GM13977 (cell line): Measurements from ENCODE around the gene DMAC2L.

ENCODE experiments used
- DNase-seq: peaks from one replicate; pipeline ENCODE4 v3.0.0; 2012; ENCODE audit warnings: low spot score
- CTCF ChIP-seq: IDR thresholded peaks from 2 replicates; pipeline ENCODE4 v1.5.1; 2012; ENCODE audit warnings: mild to moderate bottlenecking, control low read depth; ENCODE audit not compliant: insufficient read depth; ENCODE audit errors: extremely low read depth, missing control alignments
- in situ Hi-C: fragments of 300-500 bp; cut with MboI; formaldehyde crosslinking; loops from one replicate; pipeline ENCODE4 v1.12.0; 2022; ENCODE audit warnings: low sequenced_read_pairs, low pct_unique_long_range_greater_than_20kb, mixed read lengths, inconsistent platforms; ENCODE audit not compliant: unreplicated experiment

The DMAC2L gene, protein sequence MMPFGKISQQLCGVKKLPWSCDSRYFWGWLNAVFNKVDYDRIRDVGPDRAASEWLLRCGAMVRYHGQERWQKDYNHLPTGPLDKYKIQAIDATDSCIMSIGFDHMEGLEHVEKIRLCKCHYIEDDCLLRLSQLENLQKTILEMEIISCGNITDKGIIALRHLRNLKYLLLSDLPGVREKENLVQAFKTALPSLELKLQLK

GRCh38 chr14:50311972-50312733 is at the start of gene DMAC2L, which contains the start of gene L2HGDH:
Gene DMAC2L, plus strand, starts transcription at chr14:50312324. Its CDS starts 9,164 bp downstream, at chr14:50321488.
Gene L2HGDH, minus strand, starts transcription at chr14:50312229. Its CDS starts 79 bp downstream, at chr14:50312150.
- in situ Hi-C loops: no loop called here
- DNase-seq: peak; percentile 97
- TF ChIP-seq CTCF: no peak

GRCh38 chr14:50262865-50263264 is 49.3 kb upstream of the DMAC2L start:
- no peak for DNase-seq
- TF ChIP-seq CTCF: no peak
- in situ Hi-C loops: no loop called here

- no peak for DNase-seq
- in situ Hi-C loops: no loop called here
- TF ChIP-seq CTCF: no peak
Measured at GRCh38 chr14:50263321-50263720, 48.8 kb upstream of the DMAC2L start.

DNA sequence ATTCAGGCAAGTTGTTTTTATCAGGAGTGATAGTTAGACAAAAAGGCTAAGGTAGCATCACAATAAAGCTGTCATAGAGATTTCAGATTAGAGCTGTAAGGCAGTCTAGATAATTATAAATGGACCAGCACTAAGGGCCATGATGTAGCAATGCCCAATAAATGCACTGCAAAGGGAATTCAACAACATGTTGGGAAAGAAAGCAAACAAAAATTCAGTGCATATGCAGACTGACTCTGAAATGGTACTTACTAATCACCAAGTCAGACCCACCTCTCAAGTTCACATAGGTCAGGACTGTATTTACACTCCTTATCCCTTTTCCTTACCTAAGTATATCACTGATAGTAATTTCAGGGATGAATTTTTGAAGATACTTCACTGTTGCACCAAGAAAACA is 47.1 kb upstream of the DMAC2L start:
- TF ChIP-seq CTCF: no peak
- DNase-seq: no peak
- in situ Hi-C loops: no loop called here

DNA sequence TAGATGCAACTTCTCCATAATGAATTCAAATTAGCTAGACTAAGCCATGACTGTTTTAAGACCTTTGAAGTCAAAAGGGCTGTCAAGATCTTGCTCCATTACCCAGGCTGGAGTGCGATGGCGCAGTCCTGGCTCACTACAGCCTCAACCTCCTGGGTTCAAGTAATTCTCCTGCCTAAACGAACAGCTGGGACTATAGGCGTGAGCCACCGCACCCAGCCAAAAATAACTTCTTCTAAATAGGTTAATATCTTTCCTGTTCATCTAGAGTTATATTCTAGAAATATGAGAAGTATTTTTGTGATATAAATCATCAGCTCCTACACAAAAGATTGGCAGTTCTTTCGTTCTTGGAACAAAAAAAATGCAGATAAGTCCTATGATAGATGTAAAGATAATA is 41.2 kb upstream of the DMAC2L start:
- no peak for DNase-seq
- TF ChIP-seq CTCF: no peak
- in situ Hi-C loops: no loop called here

GRCh38 chr14:50272498-50272897 is 39.6 kb upstream of the DMAC2L start:
- no peak for DNase-seq
- in situ Hi-C loops: no loop called here
- TF ChIP-seq CTCF: no peak
